ENCODE results near the gene CSRNP2.

DNA sequence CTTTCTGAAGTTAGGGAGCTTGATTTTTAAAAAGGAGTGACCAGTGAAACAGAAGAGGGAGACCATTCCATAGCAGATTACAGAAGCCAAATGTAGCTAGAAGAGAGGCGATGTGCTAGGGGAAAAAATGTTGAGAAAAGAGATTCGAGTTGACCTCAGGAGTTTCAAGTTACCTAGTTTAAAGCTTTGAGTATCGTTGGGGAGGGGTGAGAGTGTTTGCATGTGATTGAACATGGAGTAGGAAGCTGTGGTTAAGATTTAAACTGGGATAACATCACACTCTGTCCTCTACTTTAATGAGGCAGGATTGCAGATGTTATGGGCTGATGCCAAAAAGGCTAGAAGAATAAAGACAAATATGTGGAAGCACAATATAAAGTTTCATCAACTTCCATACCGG lies 31.6 kb downstream of the CSRNP2 start:
- TF ChIP-seq, protein P1, sequence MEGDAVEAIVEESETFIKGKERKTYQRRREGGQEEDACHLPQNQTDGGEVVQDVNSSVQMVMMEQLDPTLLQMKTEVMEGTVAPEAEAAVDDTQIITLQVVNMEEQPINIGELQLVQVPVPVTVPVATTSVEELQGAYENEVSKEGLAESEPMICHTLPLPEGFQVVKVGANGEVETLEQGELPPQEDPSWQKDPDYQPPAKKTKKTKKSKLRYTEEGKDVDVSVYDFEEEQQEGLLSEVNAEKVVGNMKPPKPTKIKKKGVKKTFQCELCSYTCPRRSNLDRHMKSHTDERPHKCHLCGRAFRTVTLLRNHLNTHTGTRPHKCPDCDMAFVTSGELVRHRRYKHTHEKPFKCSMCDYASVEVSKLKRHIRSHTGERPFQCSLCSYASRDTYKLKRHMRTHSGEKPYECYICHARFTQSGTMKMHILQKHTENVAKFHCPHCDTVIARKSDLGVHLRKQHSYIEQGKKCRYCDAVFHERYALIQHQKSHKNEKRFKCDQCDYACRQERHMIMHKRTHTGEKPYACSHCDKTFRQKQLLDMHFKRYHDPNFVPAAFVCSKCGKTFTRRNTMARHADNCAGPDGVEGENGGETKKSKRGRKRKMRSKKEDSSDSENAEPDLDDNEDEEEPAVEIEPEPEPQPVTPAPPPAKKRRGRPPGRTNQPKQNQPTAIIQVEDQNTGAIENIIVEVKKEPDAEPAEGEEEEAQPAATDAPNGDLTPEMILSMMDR (conservative IDR thresholded peaks at IDR 0.05), result no peak
- no peak for TF ChIP-seq ZFX (IDR thresholded peaks at IDR 0.05)
